H9 (cell line): ENCODE data around the gene NUFIP2. TPM values are rescaled to one million over a fixed set of nuclear protein-coding genes. Genes with fewer than 3 reads are reported as not detected.
A peak's percentile ranks its signal among the peaks of the same experiment; 100 is the strongest.

Experiments
- DNase-seq: peaks from one replicate; pipeline ENCODE4 v3.0.0-alpha.2; 2017
- H2AFZ ChIP-seq: one replicate; pipeline ENCODE4 v1.6.1; 2013; ENCODE audit warnings: mild to moderate bottlenecking, low read length, control low read depth, moderate library complexity
- H2AK5ac ChIP-seq: 2 replicates; pipeline ENCODE4 v1.6.1; 2013; ENCODE audit warnings: low read length, control low read depth, mixed read lengths; ENCODE audit not compliant: insufficient read length
- H2BK120ac ChIP-seq: one replicate; pipeline ENCODE4 v1.6.1; 2013; ENCODE audit warnings: low read depth, mild to moderate bottlenecking, low read length, control low read depth, inconsistent platforms; ENCODE audit not compliant: poor library complexity, severe bottlenecking
- H2BK12ac ChIP-seq: 2 replicates; pipeline ENCODE4 v1.6.1; 2013; ENCODE audit warnings: low read length, control low read depth, mixed read lengths, low read depth; ENCODE audit not compliant: insufficient read length
- H2BK15ac ChIP-seq: 2 replicates; pipeline ENCODE4 v1.6.1; 2013; ENCODE audit warnings: low read depth, low read length, control low read depth
- H2BK20ac ChIP-seq: one replicate; pipeline ENCODE4 v1.6.1; 2013; ENCODE audit warnings: low read depth, mild to moderate bottlenecking, low read length, control low read depth, inconsistent platforms; ENCODE audit not compliant: poor library complexity, severe bottlenecking
- H2BK5ac ChIP-seq: 2 replicates; pipeline ENCODE4 v1.6.1; 2013; ENCODE audit warnings: low read length, control low read depth, mixed read lengths; ENCODE audit not compliant: insufficient read length
- H3K14ac ChIP-seq: 2 replicates; pipeline ENCODE4 v1.6.1; 2013; ENCODE audit warnings: low read length, control low read depth; ENCODE audit not compliant: insufficient read depth
- H3K18ac ChIP-seq: 2 replicates; pipeline ENCODE4 v1.6.1; 2013; ENCODE audit warnings: low read depth, mild to moderate bottlenecking, mixed read lengths, low read length, control low read depth; ENCODE audit not compliant: insufficient read length
- H3K23ac ChIP-seq: 2 replicates; pipeline ENCODE4 v1.6.1; 2013; ENCODE audit warnings: low read length, control low read depth, mixed read lengths, low read depth; ENCODE audit not compliant: insufficient read length
- H3K23me2 ChIP-seq: 2 replicates; pipeline ENCODE4 v1.6.1; 2013; ENCODE audit warnings: low read depth, mild to moderate bottlenecking, mixed read lengths, low read length, control low read depth; ENCODE audit not compliant: insufficient read length, poor library complexity, severe bottlenecking
- H3K27ac ChIP-seq: 2 replicates; pipeline ENCODE4 v1.5.1; 2013; ENCODE audit warnings: low read length, control low read depth, mixed read lengths, low read depth; ENCODE audit not compliant: insufficient read length
- H3K27me3 ChIP-seq: 2 replicates; pipeline ENCODE4 v1.6.1; 2013; ENCODE audit warnings: low read length, control low read depth, inconsistent platforms; ENCODE audit not compliant: insufficient read depth
- H3K4ac ChIP-seq: 2 replicates; pipeline ENCODE4 v1.6.1; 2013; ENCODE audit warnings: low read depth, mild to moderate bottlenecking, control low read depth, inconsistent platforms, low read length, moderate library complexity
- H3K4me1 ChIP-seq: 2 replicates; pipeline ENCODE4 v1.6.1; 2013; ENCODE audit warnings: low read length, control low read depth, inconsistent platforms; ENCODE audit not compliant: insufficient read depth
- H3K4me2 ChIP-seq: 2 replicates; pipeline ENCODE4 v1.6.1; 2013; ENCODE audit warnings: low read length, control low read depth, mixed read lengths; ENCODE audit not compliant: insufficient read length, insufficient read depth
- H3K56ac ChIP-seq: 2 replicates; pipeline ENCODE4 v1.6.1; 2013; ENCODE audit warnings: low read depth, mild to moderate bottlenecking, mixed read lengths, low read length, control low read depth; ENCODE audit not compliant: insufficient read length
- H3K79me1 ChIP-seq: 2 replicates; pipeline ENCODE4 v1.6.1; 2013; ENCODE audit warnings: low read depth, mild to moderate bottlenecking, moderate library complexity, low read length, control low read depth, inconsistent platforms; ENCODE audit not compliant: insufficient read depth, poor library complexity, severe bottlenecking
- H3K79me2 ChIP-seq: 2 replicates; pipeline ENCODE4 v1.6.1; 2013; ENCODE audit warnings: low read length, control low read depth, inconsistent platforms; ENCODE audit not compliant: insufficient read depth
- H3K9ac ChIP-seq: 2 replicates; pipeline ENCODE4 v1.6.1; 2013; ENCODE audit warnings: low read length, control low read depth, mixed read lengths; ENCODE audit not compliant: insufficient read length; ENCODE audit errors: extremely low read depth
- H3K9me3 ChIP-seq: one replicate; pipeline ENCODE4 v1.6.1; 2013; ENCODE audit warnings: low read depth, low read length, inconsistent platforms; ENCODE audit not compliant: control insufficient read depth
- H3T11ph ChIP-seq: one replicate; pipeline ENCODE4 v1.6.1; 2013; ENCODE audit warnings: mild to moderate bottlenecking, low read length, control low read depth, inconsistent platforms
- H4K20me1 ChIP-seq: one replicate; pipeline ENCODE4 v1.6.1; 2013; ENCODE audit not compliant: control insufficient read depth, insufficient read length, insufficient read depth
- H4K5ac ChIP-seq: 2 replicates; pipeline ENCODE4 v1.6.1; 2013; ENCODE audit warnings: low read depth, mild to moderate bottlenecking, mixed read lengths, low read length, control low read depth; ENCODE audit not compliant: insufficient read length
- H4K8ac ChIP-seq: replicated peaks from 2 replicates; pipeline ENCODE4 v1.6.1; 2013; ENCODE audit warnings: low read length, control low read depth, mixed read lengths, low read depth; ENCODE audit not compliant: insufficient read length
- H4K91ac ChIP-seq: 2 replicates; pipeline ENCODE4 v1.6.1; 2013; ENCODE audit warnings: low read depth, mild to moderate bottlenecking, moderate library complexity, mixed read lengths, low read length, control low read depth; ENCODE audit not compliant: insufficient read length
- H3K27ac Mint-ChIP-seq, 3 experiments: 2 replicates in 2 of 3; 3 replicates in 1 of 3; pipeline ENCODE4 v1.8.0; 2020 to 2021; ENCODE audit warnings: mixed read lengths in 3 of 3, mild to moderate bottlenecking in 1 of 3, moderate library complexity in 1 of 3
- H3K27me3 Mint-ChIP-seq: 2 replicates; pipeline ENCODE4 v1.8.0; 2021; ENCODE audit warnings: low read depth, mild to moderate bottlenecking, moderate library complexity, mixed read lengths
- H3K36me3 Mint-ChIP-seq, 3 experiments: 2 replicates in 2 of 3; 3 replicates in 1 of 3; pipeline ENCODE4 v1.8.0; 2020 to 2021; ENCODE audit warnings: low read depth in 3 of 3, mixed read lengths in 3 of 3; ENCODE audit not compliant: insufficient read depth in 1 of 3
- H3K4me1 Mint-ChIP-seq, 2 experiments: 2 replicates each; pipeline ENCODE4 v1.8.0; 2020; ENCODE audit warnings: mixed read lengths in 2 of 2
- H3K4me3 Mint-ChIP-seq, 2 experiments: 2 replicates in 1 of 2; 3 replicates in 1 of 2; pipeline ENCODE4 v1.8.0; 2020 to 2021; ENCODE audit warnings: mild to moderate bottlenecking in 2 of 2, mixed read lengths in 2 of 2, moderate library complexity in 1 of 2
- H3K9me3 Mint-ChIP-seq, 2 experiments: 2 replicates in 1 of 2; 3 replicates in 1 of 2; pipeline ENCODE4 v1.8.0; 2020; ENCODE audit warnings: mild to moderate bottlenecking in 2 of 2, mixed read lengths in 2 of 2, moderate library complexity in 1 of 2
- CTCF ChIP-seq: fragments of 200-600 bp; sonication (generic); conservative IDR thresholded peaks from 3 replicates; pipeline ENCODE4 v1.8.0; 2021; ENCODE audit warnings: antibody characterized with exemption, mild to moderate bottlenecking
- WGBS: extraction: QIAGEN DNeasy Blood & Tissue Kit; methylation state at CpG from one replicate; pipeline ENCODE4 v1.1.7; 2013; ENCODE audit warnings: missing lambda C conversion rate, low lambda C conversion rate, mixed read lengths; ENCODE audit not compliant: insufficient read length; ENCODE audit errors: extremely low coverage; 5-methylcytosine and 5-hydroxymethylcytosine counted together
- total RNA-seq: library from RNA; stranded (reverse); gene quantifications from 2 replicates; pipeline ENCODE4 v1.2.1, GENCODE V29; 2021

Gene NUFIP2
- total RNA-seq, 1 experiment from 2014 or later, result 97.9 TPM

DNA sequence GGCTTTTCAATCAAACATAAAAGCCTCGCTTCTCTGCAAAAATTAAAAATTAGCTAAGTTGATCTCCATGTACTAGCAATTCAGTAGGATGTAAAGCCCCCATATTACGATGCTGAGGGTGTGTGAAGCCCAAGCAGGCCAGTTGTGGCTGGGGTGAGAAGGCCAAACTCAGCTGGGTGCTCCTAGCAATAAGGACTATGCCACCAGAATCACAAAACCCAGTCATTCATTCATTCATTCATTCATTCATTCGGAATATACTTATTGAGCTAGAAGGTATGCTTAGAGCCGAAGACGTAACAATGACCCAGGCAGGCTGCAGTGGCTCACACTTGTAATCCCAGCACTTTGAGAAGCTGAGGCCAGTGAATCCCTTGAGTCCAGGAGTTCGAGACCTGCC is 51.2 kb downstream of the NUFIP2 start:
- Histone ChIP-seq H3K4me2 (no peak overlapping the region), H4K91ac (no peak overlapping the region), H3K27me3 (no peaks in the 10 kb centered on the region), H3K56ac (no peak overlapping the region), H2BK5ac (no peak overlapping the region), H4K8ac (no peak overlapping the region), H3K4me1 (peaks cover 8% of the 10 kb centered on the region; the same call in 1 of the 2 replicates), H3K9ac (no peak overlapping the region), H3K23ac (no peak overlapping the region), H3K18ac (no peak overlapping the region), H3K23me2 (no peaks in the 10 kb centered on the region), H3K79me2 (no peaks in the 10 kb centered on the region), H2BK15ac (no peak overlapping the region), H3T11ph (no peak overlapping the region), H3K4ac (no peak overlapping the region), H2AK5ac (no peak overlapping the region), H2BK20ac (no peak overlapping the region), H3K9me3 (no peaks in the 10 kb centered on the region), H4K5ac (no peak overlapping the region), H4K20me1 (no peaks in the 10 kb centered on the region), H2BK12ac (no peak overlapping the region), H2BK120ac (no peak overlapping the region), H2AFZ (no peak overlapping the region), H3K79me1 (no peaks in the 10 kb centered on the region), H3K27ac (no peak overlapping the region), H3K14ac (no peak overlapping the region)
- H3K36me3 Mint-ChIP-seq, result no peaks in the 10 kb centered on the region
- DNase-seq, result no peak
- no peak overlapping the region for H3K27ac Mint-ChIP-seq
- TF ChIP-seq CTCF, result no peak
- H3K9me3 Mint-ChIP-seq, result no peaks in the 10 kb centered on the region; a peak in 1 of 5 replicates
- H3K4me3 Mint-ChIP-seq, result 0 out of 5 replicates have a peak overlapping the region, but pooled peaks of 1 of the 2 experiments have one; percentile 30
- peaks cover 37 to 45% of the 10 kb centered on the region in 2 experiments for H3K4me1 Mint-ChIP-seq
- WGBS, result no CpG with 5 or more reads among the region's 6 CpGs
- H3K27me3 Mint-ChIP-seq, result no peaks in the 10 kb centered on the region
